H1 (cell line): ENCODE data around the gene ENOPH1. TPM values are rescaled to one million over a fixed set of nuclear protein-coding genes. Genes with fewer than 3 reads are reported as not detected.

Experiments used
- CTCF ChIA-PET: fragments of 300-600 bp; sonication (Branson Sonifier 250); formaldehyde crosslinking; loops from one replicate; lab custom pipeline; 2021; ENCODE audit not compliant: partially characterized antibody; lab: Charles Lee
- POLR2A ChIA-PET: fragments of 300-600 bp; sonication (Branson Sonifier 250); formaldehyde crosslinking; loops from one replicate; lab custom pipeline; 2021; ENCODE audit warnings: inconsistent platforms; ENCODE audit not compliant: partially characterized antibody; lab: Charles Lee
- DNase-seq, 2 experiments: peaks; one replicate each; pipeline versions ENCODE4 v3.0.0 to v3.0.0-alpha.2; 2010 to 2022; ENCODE audit warnings: low spot score in 2 of 2, low read depth in 1 of 2, mixed read lengths in 1 of 2
- FAIRE-seq: peaks from 2 replicates; lab custom pipeline; 2011; peaks lifted over from hg19 to GRCh38; lab: Jason Lieb, UNC
- H2AFZ ChIP-seq: 2 replicates; pipeline ENCODE4 v1.8.1; 2012; ENCODE audit warnings: low read length, inconsistent platforms
- H2AK5ac ChIP-seq: 2 replicates; pipeline ENCODE4 v1.6.1; 2013; ENCODE audit warnings: low read depth, low read length
- H2BK120ac ChIP-seq: replicated peaks from 2 replicates; pipeline ENCODE3; 2013; ENCODE audit warnings: low read depth, low read length, inconsistent platforms
- H2BK12ac ChIP-seq: 2 replicates; pipeline ENCODE4 v1.6.1; 2013; ENCODE audit warnings: low read depth, low read length
- H2BK15ac ChIP-seq: 2 replicates; pipeline ENCODE4 v1.6.1; 2013; ENCODE audit warnings: low read length
- H2BK20ac ChIP-seq: 2 replicates; pipeline ENCODE4 v1.6.1; 2013; ENCODE audit warnings: low read length
- H2BK5ac ChIP-seq: 2 replicates; pipeline ENCODE4 v1.6.1; 2013; ENCODE audit warnings: low read depth, low read length
- H3K14ac ChIP-seq: 2 replicates; pipeline ENCODE4 v1.6.1; 2013; ENCODE audit warnings: inconsistent platforms; ENCODE audit not compliant: insufficient read length
- H3K18ac ChIP-seq: 2 replicates; pipeline ENCODE4 v1.6.1; 2013; ENCODE audit warnings: low read length; ENCODE audit errors: extremely low read depth
- H3K23ac ChIP-seq: 2 replicates; pipeline ENCODE4 v1.6.1; 2013; ENCODE audit warnings: inconsistent platforms; ENCODE audit not compliant: insufficient read length
- H3K23me2 ChIP-seq: 2 replicates; pipeline ENCODE4 v1.6.1; 2013; ENCODE audit warnings: low read depth, low read length
- H3K27ac ChIP-seq: 2 replicates; pipeline ENCODE4 v1.6.1; 2011; ENCODE audit warnings: low read depth, low read length, inconsistent platforms
- H3K27me3 ChIP-seq, 4 experiments: replicated peaks in 1 of 4; 1 replicate in 1 of 4; 2 replicates in 3 of 4; pipeline versions ENCODE4 v1.6.1 to v1.8.1; 2011 to 2013; ENCODE audit warnings: low read length in 3 of 4, mild to moderate bottlenecking in 3 of 4, inconsistent platforms in 2 of 4, mixed read lengths in 2 of 4, moderate library complexity in 1 of 4; ENCODE audit not compliant: control insufficient read depth in 3 of 4, insufficient read depth in 3 of 4; ENCODE audit errors: extremely low read depth in 1 of 4
- H3K36me3 ChIP-seq, 4 experiments: 2 replicates each; pipeline versions ENCODE4 v1.6.1 to v1.8.1; 2011 to 2013; ENCODE audit warnings: mild to moderate bottlenecking in 4 of 4, low read length in 3 of 4, moderate library complexity in 2 of 4, control low read depth in 1 of 4, inconsistent platforms in 1 of 4; ENCODE audit not compliant: insufficient read depth in 4 of 4, control insufficient read depth in 2 of 4
- H3K4ac ChIP-seq: replicated peaks from 2 replicates; pipeline ENCODE3; 2013; ENCODE audit warnings: low read length, low read depth, mixed read lengths, inconsistent platforms; ENCODE audit not compliant: insufficient read length
- H3K4me1 ChIP-seq, 4 experiments: replicated peaks in 1 of 4; 1 replicate in 1 of 4; 2 replicates in 3 of 4; pipeline versions ENCODE4 v1.6.1 to v1.8.1; 2011 to 2013; ENCODE audit warnings: low read length in 3 of 4, inconsistent platforms in 2 of 4, mixed read lengths in 1 of 4; ENCODE audit not compliant: insufficient read depth in 4 of 4, control insufficient read depth in 3 of 4
- H3K4me2 ChIP-seq, 2 experiments: 2 replicates each; pipeline versions ENCODE4 v1.6.1 to v1.8.1; 2011 to 2013; ENCODE audit warnings: low read depth in 2 of 2, low read length in 2 of 2, control low read depth in 1 of 2, inconsistent platforms in 1 of 2, mild to moderate bottlenecking in 1 of 2; ENCODE audit not compliant: insufficient read depth in 1 of 2
- H3K4me3 ChIP-seq, 4 experiments: fragments of 200-600, 300-600 bp in 1 of 4; sonication (generic), shearing (Covaris generic), sonication (Bioruptor Twin) in 1 of 4; 2 replicates each; pipeline versions ENCODE4 v1.5.1 to v1.8.1; 2011 to 2016; ENCODE audit warnings: low read length in 4 of 4, low read depth in 3 of 4, control low read depth in 2 of 4, inconsistent platforms in 2 of 4, mild to moderate bottlenecking in 2 of 4, mixed read lengths in 1 of 4, moderate library complexity in 1 of 4; ENCODE audit not compliant: insufficient read depth in 2 of 4; ENCODE audit errors: extremely low read depth in 1 of 4
- H3K56ac ChIP-seq: replicated peaks from 2 replicates; pipeline ENCODE3; 2013; ENCODE audit warnings: low read depth, mild to moderate bottlenecking, mixed read lengths, low read length, inconsistent platforms; ENCODE audit not compliant: insufficient read length
- H3K79me1 ChIP-seq: 2 replicates; pipeline ENCODE4 v1.6.1; 2013; ENCODE audit warnings: low read depth, low read length, control low read depth
- H3K79me2 ChIP-seq, 2 experiments: 2 replicates each; pipeline versions ENCODE4 v1.6.1 to v1.8.1; 2012 to 2013; ENCODE audit warnings: low read length in 2 of 2, mild to moderate bottlenecking in 2 of 2, inconsistent platforms in 1 of 2; ENCODE audit not compliant: insufficient read depth in 2 of 2, control insufficient read depth in 1 of 2
- H3K9ac ChIP-seq, 4 experiments: replicated peaks in 1 of 4; 1 replicate in 1 of 4; 2 replicates in 3 of 4; pipeline versions ENCODE4 v1.6.1 to v1.8.1; 2011 to 2013; ENCODE audit warnings: low read depth in 3 of 4, low read length in 3 of 4, control low read depth in 2 of 4, mild to moderate bottlenecking in 2 of 4, moderate library complexity in 2 of 4, inconsistent platforms in 1 of 4; ENCODE audit errors: extremely low read depth in 1 of 4
- H3K9me3 ChIP-seq, 2 experiments: 2 replicates each; pipeline versions ENCODE4 v1.6.1 to v1.8.1; 2012 to 2013; ENCODE audit warnings: mild to moderate bottlenecking in 2 of 2, moderate library complexity in 2 of 2, control low read depth in 1 of 2, inconsistent platforms in 1 of 2, low read depth in 1 of 2, low read length in 1 of 2, mixed read lengths in 1 of 2; ENCODE audit not compliant: insufficient read depth in 2 of 2
- H4K20me1 ChIP-seq, 2 experiments: replicated peaks in 1 of 2; 2 replicates each; pipeline versions ENCODE3 to v1.8.1; 2011 to 2013; ENCODE audit warnings: inconsistent platforms in 2 of 2, low read length in 2 of 2, mild to moderate bottlenecking in 1 of 2; ENCODE audit not compliant: insufficient read depth in 2 of 2, control insufficient read depth in 1 of 2
- H4K5ac ChIP-seq: 2 replicates; pipeline ENCODE4 v1.6.1; 2013; ENCODE audit warnings: low read length, low read depth, mixed read lengths, inconsistent platforms; ENCODE audit not compliant: insufficient read length
- H4K8ac ChIP-seq: 2 replicates; pipeline ENCODE4 v1.8.0; 2013; ENCODE audit warnings: mild to moderate bottlenecking, moderate library complexity, low read length, inconsistent platforms; ENCODE audit not compliant: insufficient read depth; ENCODE audit errors: extremely low read depth
- H4K91ac ChIP-seq: replicated peaks from 2 replicates; pipeline ENCODE3; 2013; ENCODE audit warnings: low read length, mixed read lengths, inconsistent platforms; ENCODE audit not compliant: insufficient read length
- ATF3 ChIP-seq: IDR thresholded peaks from 2 replicates; pipeline ENCODE4 v1.6.1; 2011; ENCODE audit warnings: low read depth, mild to moderate bottlenecking, low read length; ENCODE audit not compliant: insufficient read depth
- CHD1 ChIP-seq: IDR thresholded peaks from 2 replicates; pipeline ENCODE4 v1.6.1; 2012; ENCODE audit warnings: low read depth, low read length, improper control_type of control experiment
- CREB1 ChIP-seq: IDR thresholded peaks from 2 replicates; pipeline ENCODE4 v1.6.1; 2012; ENCODE audit warnings: inconsistent platforms
- EGR1 ChIP-seq: IDR thresholded peaks from 2 replicates; pipeline ENCODE4 v1.6.1; 2011; ENCODE audit warnings: low read depth, low read length, borderline replicate concordance
- HDAC6 ChIP-seq: IDR thresholded peaks from one replicate; pipeline ENCODE4 v1.7.1; 2012; ENCODE audit warnings: low read depth, mild to moderate bottlenecking, inconsistent platforms, low read length, moderate library complexity
- KDM1A ChIP-seq: fragments of 200-600, 300-600 bp; sonication (generic); IDR thresholded peaks from 2 replicates; pipeline ENCODE4 v1.7.1; 2016; ENCODE audit warnings: mild to moderate bottlenecking, low read length, borderline replicate concordance
- KDM4A ChIP-seq: IDR thresholded peaks from one replicate; pipeline ENCODE4 v1.7.1; 2012; ENCODE audit warnings: low read depth, mild to moderate bottlenecking, moderate library complexity, low read length, inconsistent platforms; ENCODE audit not compliant: severe bottlenecking
- KDM5A ChIP-seq: fragments of 200-600 bp; IDR thresholded peaks from 2 replicates; pipeline ENCODE4 v1.7.1; 2012; ENCODE audit warnings: mild to moderate bottlenecking, low read length, inconsistent platforms, mixed read lengths
- PHF8 ChIP-seq: fragments of 200-600 bp; sonication (generic); conservative IDR thresholded peaks from 2 replicates; pipeline ENCODE4 v1.7.1; 2012; ENCODE audit warnings: low read depth, mild to moderate bottlenecking, inconsistent platforms, low read length, moderate library complexity
- POLR2A ChIP-seq, 2 experiments: IDR thresholded peaks; 1 replicate in 1 of 2; 2 replicates in 1 of 2; pipeline ENCODE4 v1.6.1; 2011; ENCODE audit warnings: low read depth in 2 of 2, low read length in 2 of 2, mild to moderate bottlenecking in 2 of 2; ENCODE audit errors: control extremely low read depth in 1 of 2
- POU5F1 ChIP-seq: IDR thresholded peaks from 2 replicates; pipeline ENCODE4 v1.6.1; 2011; ENCODE audit warnings: low read depth, mild to moderate bottlenecking, low read length, moderate library complexity
- RBBP5 ChIP-seq: IDR thresholded peaks from 2 replicates; pipeline ENCODE4 v1.7.1; 2012; ENCODE audit warnings: low read depth, mild to moderate bottlenecking, inconsistent platforms, low read length, moderate library complexity, borderline replicate concordance
- TAF7 ChIP-seq: optimal IDR thresholded peaks from 2 replicates; pipeline ENCODE3; 2011; ENCODE audit warnings: low read depth, mild to moderate bottlenecking, inconsistent platforms, low read length, moderate library complexity, borderline replicate concordance
- TBP ChIP-seq: IDR thresholded peaks from 2 replicates; pipeline ENCODE4 v1.6.1; 2011; ENCODE audit warnings: low read depth, low read length, improper control_type of control experiment
- YY1 ChIP-seq: IDR thresholded peaks from 2 replicates; pipeline ENCODE4 v1.6.1; 2011; ENCODE audit warnings: low read depth, mild to moderate bottlenecking, low read length
- WGBS, 2 experiments: shearing (Covaris generic) in 1 of 2; methylation state at CpG; one replicate each; pipeline versions ENCODE4 v1.1.6 to v1.1.7; 2013 to 2015; ENCODE audit warnings: low lambda C conversion rate in 2 of 2, mixed read lengths in 2 of 2, inconsistent platforms in 1 of 2, low coverage in 1 of 2, missing lambda C conversion rate in 1 of 2; ENCODE audit not compliant: insufficient replicate concordance in 2 of 2, insufficient coverage in 1 of 2, insufficient read length in 1 of 2; ENCODE audit errors: extremely low coverage in 1 of 2, missing lambda C conversion rate in 1 of 2; 5-methylcytosine and 5-hydroxymethylcytosine counted together
- polyA plus RNA-seq, 7 experiments: library from polyadenylated mRNA; depleted of rRNA in 3 of 7; stranded (reverse) in 5 of 7; unstranded in 2 of 7; fragments of >200 nt in 5 of 7; fragments of 200-250 nt in 2 of 7; gene quantifications; 1 replicate in 5 of 7; 2 replicates in 1 of 7; 4 replicates in 1 of 7; pipeline versions ENCODE4 v1.2.1 to v1.2.3, GENCODE V29; 2011 to 2013; ENCODE audit warnings: missing spikeins in 2 of 7, mixed read lengths in 2 of 7
- total RNA-seq: library from RNA; stranded (reverse); fragmentation: NEBNext Ultra II Directional; extraction: Animal tissue kit (Norgen Biotek cat#: 25700); gene quantifications from 2 replicates; pipeline ENCODE4 v1.2.1, GENCODE V29; 2021

Gene ENOPH1
- total and polyA plus RNA-seq, 2 of the 8 experiments (the other 6 are each of a cell fraction or from before 2014, with no cell fraction given) = 25.1 to 89.3 TPM

GRCh38 chr4:82380831-82381230 lies 49.6 kb upstream of the ENOPH1 start:
- Histone ChIP-seq H3K27me3 (no peaks in the 10 kb centered on the region), H2BK5ac (no peak overlapping the region), H3K79me2 (peaks cover 7 to 24% of the 10 kb centered on the region in 2 experiments; a peak in 3 of 4 replicates), H3K79me1 (peaks cover 7% of the 10 kb centered on the region), H3K27ac (no peak overlapping the region), H2AK5ac (no peak overlapping the region), H3K14ac (no peak overlapping the region), H2BK20ac (no peak overlapping the region), H3K36me3 (no peaks in the 10 kb centered on the region; a peak in 2 of 8 replicates), H3K9me3 (peaks cover 0 to 9% of the 10 kb centered on the region in 2 experiments; a peak in 1 of 4 replicates), H3K4ac (no peak overlapping the region), H4K20me1 (peaks cover 0 to 5% of the 10 kb centered on the region in 2 experiments), H3K4me1 (peaks cover 0 to 3% (median 0%) of the 10 kb centered on the region in 4 experiments; a peak in 4 of 7 replicates), H4K8ac (no peak overlapping the region), H4K91ac (no peak overlapping the region), H2AFZ (no peak overlapping the region), H3K9ac (no peak overlapping the region), H2BK12ac (no peak overlapping the region), H4K5ac (no peak overlapping the region), H3K4me3 (no peak overlapping the region), H3K23ac (no peak overlapping the region), H2BK15ac (no peak overlapping the region), H3K56ac (no peak overlapping the region), H3K18ac (no peak overlapping the region), H2BK120ac (no peak overlapping the region), H3K4me2 (no peak overlapping the region), H3K23me2 (no peaks in the 10 kb centered on the region)
- no peak for FAIRE-seq
- ChIA-PET POLR2A (interaction anchor here (0.6 to 13.8 kb wide), 17 partner anchors 8 to 457 kb away, joined by 3 to 152 read pairs (median 4); partner anchors contain the start of gene HNRNPDL), CTCF (interaction anchor here (0.7 to 3.1 kb wide), 8 partner anchors 9 to 362 kb away, joined by 3 to 14 read pairs (median 4); partner anchors contain the start of gene HNRNPDL)
- DNase-seq = no peak
- whole genome bisulfite sequencing, 2 experiments = 91% methylated on average over 4 of the region's 4 CpGs; no CpG with 5 or more reads in 1 of the 2 experiments
- no peak for TF ChIP-seq RBBP5
- TF ChIP-seq TAF7 = no peak
- no peak for TF ChIP-seq CHD1
- TF ChIP-seq POLR2A (IDR thresholded peaks at IDR 0.05; ENCODE audit: control extremely low read depth in 1 of 2, low read depth in 2 of 2, low read length in 2 of 2) = no peak
- no peak for TF ChIP-seq PHF8
- TF ChIP-seq KDM5A = no peak
- TF ChIP-seq KDM4A = no peak
- TF ChIP-seq TBP = no peak
- no peak for TF ChIP-seq HDAC6
- no peak for TF ChIP-seq YY1
- TF ChIP-seq EGR1 = no peak
- no peak for TF ChIP-seq POU5F1
- TF ChIP-seq ATF3 = no peak
- TF ChIP-seq KDM1A = no peak
- TF ChIP-seq CREB1 = no peak
